ENCODE results near the gene MYO3B.

Gene MYO3B

GRCh38 chr2:170147576-170147975, 30.4 kb upstream of the MYO3B start:
- TF ChIP-seq EZH2phosphoT487 (conservative IDR thresholded peaks at IDR 0.05; ENCODE audit: low read length) (no peak), CTCF (IDR thresholded peaks at IDR 0.05; ENCODE audit: insufficient read depth, low read length, poor library complexity, severe bottlenecking) (no peak)
- Histone ChIP-seq H3K79me2 (ENCODE audit: insufficient read depth, low read length) (no peaks in the 10 kb centered on the region), H3K27ac (ENCODE audit: low read depth, low read length) (no peak overlapping the region), H3K9ac (ENCODE audit: low read length) (no peak overlapping the region), H3K9me3 (ENCODE audit: insufficient read depth, low read length) (no peaks in the 10 kb centered on the region), H3K36me3 (ENCODE audit: low read length) (no peaks in the 10 kb centered on the region), H2AFZ (ENCODE audit: low read depth, low read length, severe bottlenecking) (no peak overlapping the region), H3F3A (ENCODE audit: insufficient read depth) (no peaks in the 10 kb centered on the region), H3K4me2 (ENCODE audit: low read depth, low read length, poor library complexity, severe bottlenecking) (no peak overlapping the region), H3K27me3 (ENCODE audit: low read length) (no peaks in the 10 kb centered on the region), H4K20me1 (ENCODE audit: low read depth, low read length) (no peaks in the 10 kb centered on the region), H3K4me3 (ENCODE audit: insufficient read depth, low read length, poor library complexity, severe bottlenecking) (no peak overlapping the region), H3K9me2 (replicated peaks; ENCODE audit: insufficient read depth, low read length) (no peaks in the 10 kb centered on the region)

DNA sequence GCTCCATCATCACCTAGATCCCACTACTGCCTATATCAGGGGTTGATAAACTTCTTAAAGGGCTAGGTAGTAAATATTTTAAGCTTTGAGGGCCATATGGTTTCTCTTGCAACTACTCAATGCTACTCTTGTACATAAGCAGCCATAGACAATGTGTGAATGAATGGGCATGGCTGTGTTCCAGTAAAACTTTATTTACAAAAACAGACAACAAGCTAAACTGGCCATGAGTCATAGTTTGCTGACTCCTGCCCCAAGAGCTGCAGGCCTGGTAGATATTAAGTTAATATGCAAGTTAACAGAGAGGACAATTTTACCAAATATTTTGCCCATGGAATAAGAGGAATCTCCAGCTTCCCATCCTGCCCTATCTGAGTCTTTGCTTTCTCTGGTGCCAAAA, 29.8 kb upstream of the MYO3B start:
- Histone ChIP-seq H2AFZ (ENCODE audit: low read depth, low read length, severe bottlenecking) (no peak overlapping the region), H3K4me2 (ENCODE audit: low read depth, low read length, poor library complexity, severe bottlenecking) (no peak overlapping the region), H3F3A (ENCODE audit: insufficient read depth) (no peaks in the 10 kb centered on the region), H3K79me2 (ENCODE audit: insufficient read depth, low read length) (no peaks in the 10 kb centered on the region), H3K36me3 (ENCODE audit: low read length) (no peaks in the 10 kb centered on the region), H3K27me3 (ENCODE audit: low read length) (no peaks in the 10 kb centered on the region), H3K4me3 (ENCODE audit: insufficient read depth, low read length, poor library complexity, severe bottlenecking) (no peak overlapping the region), H3K9me3 (ENCODE audit: insufficient read depth, low read length) (no peaks in the 10 kb centered on the region), H4K20me1 (ENCODE audit: low read depth, low read length) (no peaks in the 10 kb centered on the region), H3K9me2 (replicated peaks; ENCODE audit: insufficient read depth, low read length) (no peaks in the 10 kb centered on the region), H3K27ac (ENCODE audit: low read depth, low read length) (no peak overlapping the region), H3K9ac (ENCODE audit: low read length) (no peak overlapping the region)
- no peak for TF ChIP-seq CTCF (IDR thresholded peaks at IDR 0.05; ENCODE audit: insufficient read depth, low read length, poor library complexity, severe bottlenecking)
- TF ChIP-seq EZH2phosphoT487 (conservative IDR thresholded peaks at IDR 0.05; ENCODE audit: low read length), result no peak

- H3K79me2 ChIP-seq (ENCODE audit: insufficient read depth, low read length), result no peaks in the 10 kb centered on the region
- no peak overlapping the region for H3K27ac ChIP-seq (ENCODE audit: low read depth, low read length)
- no peak overlapping the region for H3K9ac ChIP-seq (ENCODE audit: low read length)
- no peak overlapping the region for H3K4me2 ChIP-seq (ENCODE audit: low read depth, low read length, poor library complexity, severe bottlenecking)
- H3K9me3 ChIP-seq (ENCODE audit: insufficient read depth, low read length), result no peaks in the 10 kb centered on the region
- H3K9me2 ChIP-seq (replicated peaks; ENCODE audit: insufficient read depth, low read length), result no peaks in the 10 kb centered on the region
- H2AFZ ChIP-seq (ENCODE audit: low read depth, low read length, severe bottlenecking), result no peak overlapping the region
- H4K20me1 ChIP-seq (ENCODE audit: low read depth, low read length), result no peaks in the 10 kb centered on the region
- no peaks in the 10 kb centered on the region for H3K36me3 ChIP-seq (ENCODE audit: low read length)
- no peaks in the 10 kb centered on the region for H3F3A ChIP-seq (ENCODE audit: insufficient read depth)
- TF ChIP-seq CTCF (IDR thresholded peaks at IDR 0.05; ENCODE audit: insufficient read depth, low read length, poor library complexity, severe bottlenecking), result no peak
- TF ChIP-seq EZH2phosphoT487 (conservative IDR thresholded peaks at IDR 0.05; ENCODE audit: low read length), result no peak
- no peaks in the 10 kb centered on the region for H3K27me3 ChIP-seq (ENCODE audit: low read length)
- no peak overlapping the region for H3K4me3 ChIP-seq (ENCODE audit: insufficient read depth, low read length, poor library complexity, severe bottlenecking)
Observed at GRCh38 chr2:170152421-170152820, 25.5 kb upstream of the MYO3B start.

Measured in SU-DHL-6 (cell line).